Measurements from ENCODE around the gene RBM20. TPM values are rescaled to one million over a fixed set of nuclear protein-coding genes. Genes with fewer than 3 reads are reported as not detected.

The RBM20 gene
- polyA plus RNA-seq, 3 donors: 4.9 to 7.9 (median 6.1) TPM

DNA sequence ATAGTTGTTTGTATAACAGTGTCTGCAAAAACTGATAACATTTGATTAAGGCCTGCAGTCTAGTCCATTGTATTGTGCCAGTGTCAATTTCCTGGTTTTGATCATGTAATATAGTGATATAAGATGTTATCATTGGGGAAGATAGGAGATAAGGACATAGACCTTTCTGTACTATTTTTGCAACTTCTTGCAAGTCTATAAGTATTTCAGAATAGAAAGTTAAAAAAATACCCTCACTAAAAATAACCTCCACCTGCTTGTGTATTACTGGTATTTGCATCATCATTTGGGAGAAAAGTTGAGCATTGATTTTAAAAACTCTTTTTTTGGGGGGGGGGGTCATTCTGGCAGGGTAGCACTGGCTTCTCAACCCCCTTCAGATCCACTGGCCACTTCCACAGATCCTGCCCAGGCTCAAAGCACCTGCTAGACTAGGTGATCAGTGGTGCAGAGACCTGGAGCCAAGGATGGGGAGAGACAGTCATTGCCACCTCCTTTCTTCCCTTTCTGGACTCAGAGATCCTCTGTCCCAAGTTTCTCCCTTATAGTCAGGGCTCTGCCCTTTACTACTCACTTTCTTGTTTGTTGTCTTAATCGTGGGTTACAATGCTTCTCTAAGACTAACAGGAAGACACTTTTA, 103.0 kb downstream of the RBM20 start:
- no peak for DNase-seq (ENCODE audit: extremely low read depth in 1 of 11, low read depth in 9 of 11, low spot score in 4 of 11)

DNA sequence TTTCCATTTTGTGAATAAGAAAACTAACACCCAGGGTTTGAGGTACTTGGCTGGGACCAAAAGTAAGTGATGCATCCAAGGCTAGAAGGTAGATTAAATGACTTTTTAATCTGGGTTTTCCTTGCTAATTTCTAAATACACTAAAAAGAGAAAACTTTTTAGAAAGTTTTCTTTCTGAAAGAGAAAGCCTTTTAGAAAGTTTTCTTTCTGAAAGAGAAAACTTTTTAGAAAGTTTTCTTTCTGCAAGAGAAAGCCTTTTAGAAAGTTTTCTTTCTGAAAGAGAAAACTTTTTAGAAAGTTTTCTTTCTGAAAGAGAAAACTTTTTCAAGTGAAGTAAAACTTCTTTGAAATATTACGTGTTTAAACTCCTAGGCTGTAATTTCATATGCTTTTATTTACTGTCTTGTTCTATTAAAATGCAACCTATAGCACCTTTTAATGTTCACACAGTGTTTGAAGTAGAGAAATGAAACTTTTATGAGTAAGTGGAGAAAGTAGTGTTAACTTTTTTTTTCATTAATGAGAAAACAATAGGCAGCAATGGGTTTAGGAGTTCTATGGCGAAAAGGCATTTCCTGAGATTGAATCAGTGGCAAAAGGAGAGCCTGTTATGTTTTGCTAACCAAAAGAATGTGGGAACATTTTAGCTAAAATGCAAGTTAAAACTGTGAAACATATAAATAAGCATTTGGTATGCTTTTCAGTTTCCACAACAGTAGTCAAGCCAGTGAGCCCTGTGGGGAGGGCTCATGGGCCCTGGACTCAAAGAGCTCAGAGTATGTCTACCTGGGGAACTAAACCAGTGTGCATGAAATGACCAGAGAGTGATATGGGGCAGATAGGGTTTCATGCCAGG, 103.7 kb downstream of the RBM20 start:
- DNase-seq (ENCODE audit: extremely low read depth in 1 of 11, low read depth in 9 of 11, low spot score in 4 of 11): no peak

DNA sequence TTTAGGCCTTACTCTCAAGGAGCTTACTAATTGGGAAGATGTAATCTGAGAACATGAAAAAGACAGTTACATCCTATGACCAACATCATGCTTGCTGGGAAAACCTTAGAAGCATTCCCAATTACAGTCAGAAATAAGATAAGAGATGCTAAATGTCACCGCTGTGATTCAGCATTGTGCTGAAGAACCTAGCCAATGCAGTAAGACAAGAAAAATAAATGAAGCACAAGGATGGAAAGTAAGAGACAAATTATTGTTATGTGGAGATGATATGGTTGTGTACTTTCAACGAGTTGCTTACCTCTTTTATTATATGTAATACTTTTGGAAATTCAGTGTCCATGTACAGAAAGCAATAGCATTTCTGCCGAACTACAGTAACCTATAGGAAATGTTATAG, 104.8 kb downstream of the RBM20 start:
- DNase-seq (ENCODE audit: extremely low read depth in 1 of 11, low read depth in 9 of 11, low spot score in 4 of 11): no peak

DNA sequence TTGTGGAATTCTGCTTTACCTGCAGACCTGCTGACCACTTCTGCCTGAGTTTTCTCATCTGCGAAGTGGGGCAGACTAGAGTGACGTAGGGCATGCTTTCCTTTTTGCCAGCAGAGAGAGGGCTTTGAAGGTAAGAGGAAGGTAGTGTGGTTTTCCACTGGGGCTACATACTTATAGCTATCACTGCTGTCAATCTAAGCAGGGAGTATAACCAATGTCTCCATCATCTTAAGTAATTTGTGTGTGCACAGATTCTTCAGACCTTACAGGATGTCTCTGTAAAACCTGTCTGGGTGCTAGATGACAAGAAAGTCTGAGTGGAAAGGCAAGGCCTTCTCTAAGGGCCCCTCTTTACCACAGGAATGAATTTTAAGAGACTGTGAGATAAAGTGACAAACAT, 106.8 kb downstream of the RBM20 start:
- no peak for DNase-seq (ENCODE audit: extremely low read depth in 1 of 11, low read depth in 9 of 11, low spot score in 4 of 11)

DNA sequence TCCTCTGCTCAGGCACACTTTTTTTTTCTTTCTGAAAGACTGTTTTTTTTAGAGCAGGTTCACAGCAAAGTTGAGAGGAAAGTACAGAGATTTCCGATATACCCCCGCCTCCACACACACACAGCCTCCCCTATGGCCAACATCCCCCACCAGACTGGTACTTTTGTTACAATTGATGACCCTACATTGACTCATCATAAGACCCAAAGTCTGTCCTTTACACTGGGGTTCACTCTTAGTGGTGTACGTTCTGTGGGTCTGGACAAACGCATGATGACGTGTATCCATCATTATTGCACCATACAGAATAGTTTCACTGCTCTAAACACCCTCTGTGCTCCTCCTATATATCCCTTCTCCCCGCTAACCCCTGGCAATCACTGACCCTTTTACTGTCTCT, 107.7 kb downstream of the RBM20 start:
- DNase-seq (ENCODE audit: extremely low read depth in 1 of 11, low read depth in 9 of 11, low spot score in 4 of 11): no peak

DNA sequence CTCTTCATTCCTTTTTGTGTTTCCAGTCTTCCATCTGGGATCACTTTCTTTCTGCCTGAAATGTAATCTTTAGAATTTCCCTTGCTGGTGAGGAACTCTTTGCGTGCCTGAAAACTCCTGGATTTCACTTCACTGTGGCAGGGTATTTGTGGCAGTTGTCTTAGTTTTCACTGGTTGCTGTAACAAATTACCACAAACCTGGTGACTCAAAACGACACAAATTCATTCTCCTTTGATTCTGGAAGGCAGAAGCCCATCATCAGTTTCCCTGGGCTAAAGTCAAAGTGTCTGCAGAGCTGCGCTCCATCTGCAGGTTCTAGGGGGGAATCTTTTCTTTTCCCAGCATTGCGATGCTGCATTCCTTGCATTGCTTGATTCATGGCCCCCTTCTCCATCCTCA, 109.3 kb downstream of the RBM20 start:
- DNase-seq (ENCODE audit: extremely low read depth in 1 of 11, low read depth in 9 of 11, low spot score in 4 of 11): no peak

DNA sequence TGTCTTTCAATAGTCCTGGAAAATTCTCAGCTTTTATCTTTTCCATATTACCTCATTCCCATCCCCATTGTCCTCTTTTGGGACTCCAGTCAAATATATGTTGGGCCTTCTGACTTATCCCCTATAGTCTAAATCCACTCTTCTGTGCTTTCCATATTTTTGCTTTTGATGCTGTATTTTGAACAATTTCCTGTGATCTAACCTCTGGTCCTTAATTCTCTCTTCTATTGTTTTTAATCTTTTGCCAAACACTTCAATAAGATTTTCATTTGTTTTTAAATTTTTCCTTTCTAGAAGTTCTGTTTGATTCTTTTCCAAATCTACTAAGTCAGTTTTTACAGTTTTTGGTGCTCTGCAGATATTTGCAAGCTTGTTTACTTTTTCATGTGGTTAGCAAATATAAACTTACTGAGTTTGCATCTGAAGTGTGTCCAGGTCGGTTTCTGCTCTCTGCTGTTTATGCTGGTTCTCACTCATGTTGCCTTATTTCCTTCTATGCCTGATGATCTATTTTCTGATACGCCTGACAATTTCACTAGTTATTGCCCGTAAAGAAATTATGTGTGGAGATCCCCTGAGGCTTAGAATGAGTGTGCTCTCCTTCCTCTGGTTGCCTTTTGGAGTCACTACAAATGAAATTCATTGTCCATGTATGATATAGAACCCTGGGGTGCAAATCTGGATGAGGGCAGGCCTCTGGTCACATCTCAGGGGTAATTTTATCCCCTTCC, 110.4 kb downstream of the RBM20 start:
- DNase-seq (ENCODE audit: extremely low read depth in 1 of 11, low read depth in 9 of 11, low spot score in 4 of 11): no peak

DNA sequence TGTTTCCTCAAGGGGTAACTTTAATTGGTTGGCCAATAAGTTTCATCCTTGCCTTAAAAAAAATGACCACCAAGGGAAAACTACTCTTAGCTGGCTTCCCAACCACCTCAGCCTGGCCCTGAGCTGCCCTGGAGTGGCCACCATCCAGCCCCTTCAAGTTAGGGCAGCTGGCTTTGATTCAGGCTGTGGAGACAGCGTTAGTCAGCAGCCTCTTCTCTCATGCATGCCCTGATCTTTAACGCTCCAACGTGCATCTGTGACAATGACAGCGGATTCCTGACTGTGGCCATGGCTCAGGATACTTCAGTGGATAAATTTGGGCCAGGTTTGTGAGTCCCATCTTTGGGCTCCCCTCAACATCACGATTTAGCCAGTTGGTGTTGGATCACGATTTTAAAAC, 111.6 kb downstream of the RBM20 start:
- DNase-seq (ENCODE audit: extremely low read depth in 1 of 11, low read depth in 9 of 11, low spot score in 4 of 11): no peak

DNA sequence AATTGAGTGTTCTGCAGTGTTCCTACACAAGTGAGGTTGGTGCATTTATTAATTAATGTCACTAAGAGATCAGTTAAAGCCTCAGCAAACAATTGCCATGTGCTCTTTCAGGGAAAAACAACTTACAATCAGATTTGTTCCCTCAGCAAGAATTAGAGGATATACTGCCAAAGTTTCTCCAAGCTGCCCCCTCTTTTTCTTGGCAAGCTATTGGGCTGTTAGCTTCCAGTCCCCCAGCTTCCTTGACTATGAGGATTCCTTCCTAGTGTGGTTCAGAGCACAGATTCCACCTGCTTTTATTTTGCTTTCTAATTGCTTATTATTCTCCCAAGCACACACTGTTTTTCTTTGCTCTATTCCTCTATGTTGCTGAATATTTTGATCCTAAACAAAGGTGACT, 112.7 kb downstream of the RBM20 start:
- no peak for DNase-seq (ENCODE audit: extremely low read depth in 1 of 11, low read depth in 9 of 11, low spot score in 4 of 11)

DNA sequence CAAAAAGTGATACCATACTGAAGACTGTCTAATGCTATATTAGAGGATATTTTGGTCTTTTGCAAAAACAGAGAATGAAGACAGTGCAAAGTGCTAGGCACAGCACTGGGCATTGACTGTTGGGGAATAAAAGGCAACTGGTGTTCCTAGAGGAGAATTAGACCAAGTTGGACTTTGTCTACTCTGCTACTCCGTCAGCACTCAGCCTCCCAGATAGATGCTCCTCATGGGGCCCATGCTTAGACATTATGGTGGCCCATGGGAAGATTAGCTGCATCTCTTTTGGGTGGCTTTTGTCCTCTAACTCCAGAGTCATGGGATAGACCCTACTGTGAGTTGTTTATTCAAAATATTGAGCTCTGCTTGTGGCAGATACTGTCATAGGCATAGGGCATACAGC, 113.5 kb downstream of the RBM20 start:
- no peak for DNase-seq (ENCODE audit: extremely low read depth in 1 of 11, low read depth in 9 of 11, low spot score in 4 of 11)

DNA sequence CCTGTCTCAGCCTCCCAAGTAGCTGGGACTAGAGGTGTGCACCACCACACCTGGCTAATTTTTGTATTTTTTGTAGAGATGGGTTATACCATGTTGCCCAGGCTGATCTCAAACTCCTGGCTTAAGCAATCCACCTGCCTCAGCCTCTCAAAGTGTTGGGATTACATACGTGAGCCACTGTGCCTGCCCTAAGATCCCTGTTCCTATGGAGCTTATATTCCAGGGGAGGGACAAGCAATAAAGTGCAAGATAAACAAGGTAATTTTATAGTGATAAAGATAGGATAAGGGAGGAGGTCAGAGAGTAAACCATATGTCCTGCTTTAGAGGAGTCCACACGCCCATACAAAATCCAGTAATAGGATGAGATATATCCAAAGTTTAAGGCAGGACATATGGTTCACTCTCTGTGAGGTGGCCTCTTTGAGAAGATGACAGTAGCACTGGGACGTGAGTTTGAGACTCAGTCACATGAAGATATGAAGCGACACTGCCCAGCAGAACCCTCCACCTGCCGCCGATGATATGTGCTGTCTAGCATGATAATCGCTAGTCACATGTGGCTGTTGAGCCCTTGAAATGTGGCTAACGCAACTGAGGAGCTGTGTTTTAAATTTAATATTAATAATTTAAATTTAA, 114.1 kb downstream of the RBM20 start:
- DNase-seq (ENCODE audit: extremely low read depth in 1 of 11, low read depth in 9 of 11, low spot score in 4 of 11): no peak

DNA sequence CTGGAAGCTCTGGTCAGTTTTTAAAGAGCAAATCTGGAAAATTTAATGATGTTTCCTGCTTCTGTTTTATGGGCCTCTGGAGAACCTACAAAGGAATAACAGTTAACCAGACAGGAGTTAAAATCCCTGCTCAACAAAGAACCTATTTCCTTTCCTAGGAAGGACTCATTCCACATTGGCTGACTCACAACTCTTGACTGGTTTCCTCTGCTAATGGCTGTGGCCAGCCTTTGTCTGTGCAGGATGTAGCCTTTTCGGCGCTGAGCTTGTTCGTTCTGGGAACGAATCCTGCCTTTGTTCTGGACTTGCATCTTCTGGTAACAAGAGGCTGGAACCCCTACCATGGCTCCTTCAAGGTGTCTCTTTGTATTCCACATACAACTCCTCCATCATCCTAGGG, 114.8 kb downstream of the RBM20 start:
- DNase-seq (ENCODE audit: extremely low read depth in 1 of 11, low read depth in 9 of 11, low spot score in 4 of 11): no peak

DNA sequence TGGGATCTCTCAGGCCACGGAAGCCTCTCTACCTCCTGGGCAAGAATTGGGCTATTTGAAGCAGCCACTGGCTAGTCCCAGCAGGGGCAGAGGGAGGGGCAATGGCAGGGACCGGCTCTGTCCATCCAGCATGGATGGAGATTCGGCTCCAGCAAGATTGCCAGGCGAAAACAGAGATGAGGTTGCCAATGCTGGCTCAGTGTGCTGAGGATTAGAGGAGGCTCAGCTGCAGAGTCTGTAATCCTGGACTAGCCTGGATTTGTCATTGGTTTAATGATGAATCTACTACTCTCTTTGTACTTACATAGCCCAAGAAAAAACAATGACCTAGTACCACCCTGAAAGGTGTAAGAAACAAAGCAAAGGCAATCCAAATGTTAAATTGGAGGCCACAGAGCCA, 115.4 kb downstream of the RBM20 start:
- no peak for DNase-seq (ENCODE audit: extremely low read depth in 1 of 11, low read depth in 9 of 11, low spot score in 4 of 11)

DNA sequence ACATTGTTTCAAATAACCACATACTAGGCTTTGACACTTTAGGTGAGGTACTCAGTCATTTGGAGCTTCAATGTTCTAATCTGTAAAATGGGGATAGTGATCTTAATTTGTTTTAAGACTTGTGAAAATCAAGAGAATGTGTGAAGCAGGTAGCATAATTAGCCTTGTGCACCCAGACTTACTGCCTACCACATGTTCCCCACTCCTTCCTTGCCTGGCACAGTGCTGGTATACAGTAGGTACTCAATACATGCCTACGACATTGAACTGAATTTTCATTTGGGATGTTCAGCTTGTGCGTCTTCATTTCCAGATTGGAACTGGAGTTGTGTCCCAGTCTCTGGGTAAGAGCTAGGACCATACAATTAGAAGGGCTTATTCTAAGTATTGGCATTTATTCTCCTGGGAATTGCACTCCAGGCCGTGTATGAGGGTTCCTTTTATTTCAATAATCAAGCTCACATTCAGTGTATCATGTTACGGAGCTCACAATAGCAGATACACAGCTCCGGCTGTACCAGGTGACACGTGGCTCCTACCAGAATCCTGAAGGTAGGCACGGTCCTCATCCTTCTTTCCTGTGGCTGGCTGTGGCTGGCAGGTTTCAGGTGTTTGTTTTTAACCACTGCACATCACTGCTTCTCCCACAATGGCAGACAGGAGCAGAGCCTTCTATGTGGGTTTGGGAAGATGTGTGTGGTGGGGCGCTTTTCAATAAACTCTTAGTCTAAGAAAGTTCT, 118.1 kb downstream of the RBM20 start:
- no peak for DNase-seq (ENCODE audit: extremely low read depth in 1 of 11, low read depth in 9 of 11, low spot score in 4 of 11)

DNA sequence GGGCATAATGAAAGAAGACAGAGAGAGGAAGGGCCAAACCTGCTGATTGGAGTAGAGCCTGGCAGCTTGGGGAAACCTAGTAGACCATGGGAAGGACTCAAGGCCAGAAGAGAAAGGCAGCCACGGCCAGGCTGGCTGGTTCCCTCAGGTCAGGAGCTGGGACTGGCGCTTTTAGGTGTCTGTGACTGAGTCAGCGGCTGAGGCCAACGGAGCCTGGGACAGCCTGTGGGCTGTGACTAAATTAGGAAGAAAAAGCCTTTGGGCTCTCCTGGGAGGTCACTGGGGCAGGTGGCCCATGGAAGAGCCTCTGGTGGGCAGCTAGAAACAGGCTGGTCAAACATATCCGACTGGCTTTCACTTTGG, 118.7 kb downstream of the RBM20 start:
- DNase-seq (ENCODE audit: extremely low read depth in 1 of 11, low read depth in 9 of 11, low spot score in 4 of 11): no peak

DNA sequence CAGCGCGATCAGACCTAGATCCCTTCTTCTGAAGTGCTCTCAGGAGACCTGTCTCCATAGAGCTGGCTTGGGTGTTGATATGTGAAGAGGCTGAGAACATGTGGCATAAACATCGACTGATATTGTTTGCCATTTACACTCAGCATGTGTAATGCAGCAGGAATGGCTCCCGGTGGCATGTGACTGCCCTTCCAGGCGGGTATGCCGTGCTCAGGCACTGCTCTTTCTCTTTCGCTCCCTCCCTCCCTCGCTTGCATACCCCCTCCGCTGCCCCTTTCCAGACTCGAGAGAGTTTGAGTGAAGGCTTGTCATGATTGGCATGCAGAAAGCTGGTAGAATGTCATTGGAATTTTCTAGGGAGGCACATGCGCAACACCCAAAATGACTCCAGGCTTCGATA, 120.2 kb downstream of the RBM20 start:
- no peak for DNase-seq (ENCODE audit: extremely low read depth in 1 of 11, low read depth in 9 of 11, low spot score in 4 of 11)

DNA sequence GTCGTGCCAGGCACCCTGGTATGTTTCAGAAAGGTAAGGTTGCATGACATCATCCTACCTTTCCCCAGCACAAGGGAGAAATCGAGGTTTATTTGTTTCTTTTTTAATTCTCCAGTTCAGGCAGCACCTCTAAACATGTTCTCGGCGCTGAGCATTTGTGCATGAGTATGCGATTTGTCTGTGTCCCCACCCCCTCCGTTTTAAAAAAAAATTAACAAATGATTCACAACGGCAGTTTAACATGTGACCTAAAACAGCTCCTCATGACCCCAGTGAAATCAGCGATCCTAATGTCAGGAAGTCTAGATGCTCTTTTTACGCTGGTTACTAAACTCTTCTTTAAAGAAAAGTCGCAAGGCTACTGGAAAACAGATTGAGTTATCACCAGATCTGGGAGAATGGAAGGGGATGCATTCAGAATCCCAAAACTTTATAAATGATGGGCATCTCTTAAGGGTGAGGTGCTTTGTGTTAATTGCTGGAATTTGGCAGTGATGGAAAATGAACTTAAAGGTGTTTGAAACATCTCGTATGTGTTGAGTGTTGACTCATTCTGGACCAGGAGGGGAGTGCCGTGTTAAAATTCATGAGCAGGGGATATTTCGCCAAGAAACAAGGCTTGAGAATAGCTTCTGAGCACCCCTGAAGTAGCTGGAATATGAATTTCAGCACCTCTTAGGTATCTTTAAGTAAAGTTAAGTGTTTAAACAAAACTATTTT, 120.8 kb downstream of the RBM20 start:
- DNase-seq (ENCODE audit: extremely low read depth in 1 of 11, low read depth in 9 of 11, low spot score in 4 of 11): no peak

DNA sequence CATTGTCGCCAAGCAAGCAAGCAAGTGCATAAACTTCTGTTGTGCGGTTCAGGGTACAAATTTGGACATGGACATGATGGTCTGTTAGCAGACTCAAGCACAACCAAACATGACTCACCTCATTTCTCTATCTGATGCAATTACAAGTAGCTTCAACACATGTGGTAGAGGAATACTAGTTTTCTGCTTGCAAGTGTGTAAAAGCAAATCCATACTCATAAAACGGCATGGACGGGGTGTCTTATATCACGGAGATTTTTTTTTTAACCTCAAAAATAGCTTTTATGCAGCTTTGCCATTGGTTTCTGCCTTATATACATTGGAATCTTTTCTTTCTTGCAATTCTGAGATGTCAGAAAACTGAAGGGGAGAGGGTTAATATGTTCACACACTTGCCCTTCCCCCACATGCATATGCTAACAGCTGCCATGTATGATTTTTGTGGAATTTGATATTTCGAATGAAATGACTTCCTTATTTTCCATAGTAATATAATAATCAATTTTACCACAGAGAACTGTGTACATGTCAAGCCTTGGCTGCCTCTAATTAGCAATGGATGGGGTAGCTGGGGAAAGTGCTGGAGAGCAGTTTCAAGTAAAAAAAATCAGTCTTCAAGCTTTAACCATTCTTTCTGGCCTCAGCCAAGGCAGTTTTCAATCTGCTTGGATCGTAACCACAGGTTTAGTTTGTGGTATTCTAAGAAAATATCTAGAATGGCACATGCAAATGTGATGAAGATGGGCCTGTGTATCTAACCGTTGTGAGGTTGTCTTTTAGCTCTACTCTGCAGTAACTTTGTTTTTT, 121.6 kb downstream of the RBM20 start:
- DNase-seq (ENCODE audit: extremely low read depth in 1 of 11, low read depth in 9 of 11, low spot score in 4 of 11): no peak

Measured in renal cortex interstitium (tissue), 11 donors.